ENCODE results near the gene WDR43.

The WDR43 gene

DNA sequence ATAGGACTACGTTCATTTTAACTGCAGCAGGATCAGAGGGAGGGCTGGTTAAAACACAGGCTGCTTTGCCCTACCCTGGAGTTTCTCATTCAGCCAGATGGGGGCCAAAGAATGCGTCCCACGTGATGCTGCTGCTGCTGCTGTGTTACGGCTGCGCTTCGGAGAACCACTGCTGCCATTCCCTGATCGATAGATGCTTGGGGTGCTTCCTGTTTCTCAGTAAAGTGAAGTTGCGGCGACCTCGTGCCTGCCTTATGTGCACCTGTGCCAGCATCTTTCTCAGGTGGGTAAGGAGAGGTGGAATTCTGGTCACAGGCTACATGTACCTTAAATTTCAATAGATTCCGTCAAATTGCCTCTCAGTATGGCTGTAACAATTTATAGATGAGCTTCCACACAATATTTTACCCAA lies 62.0 kb downstream of the WDR43 start:
- peak; percentile 70 for ATAC-seq
- TF ChIP-seq SNAI2 (CRISPR knock-in tag; IDR thresholded peaks at IDR 0.05) (no peak), ISL1 (CRISPR knock-in tag; IDR thresholded peaks at IDR 0.05) (no peak), OSR1 (CRISPR knock-in tag; IDR thresholded peaks at IDR 0.05) (no peak)
- TF ChIP-seq, protein P1, sequence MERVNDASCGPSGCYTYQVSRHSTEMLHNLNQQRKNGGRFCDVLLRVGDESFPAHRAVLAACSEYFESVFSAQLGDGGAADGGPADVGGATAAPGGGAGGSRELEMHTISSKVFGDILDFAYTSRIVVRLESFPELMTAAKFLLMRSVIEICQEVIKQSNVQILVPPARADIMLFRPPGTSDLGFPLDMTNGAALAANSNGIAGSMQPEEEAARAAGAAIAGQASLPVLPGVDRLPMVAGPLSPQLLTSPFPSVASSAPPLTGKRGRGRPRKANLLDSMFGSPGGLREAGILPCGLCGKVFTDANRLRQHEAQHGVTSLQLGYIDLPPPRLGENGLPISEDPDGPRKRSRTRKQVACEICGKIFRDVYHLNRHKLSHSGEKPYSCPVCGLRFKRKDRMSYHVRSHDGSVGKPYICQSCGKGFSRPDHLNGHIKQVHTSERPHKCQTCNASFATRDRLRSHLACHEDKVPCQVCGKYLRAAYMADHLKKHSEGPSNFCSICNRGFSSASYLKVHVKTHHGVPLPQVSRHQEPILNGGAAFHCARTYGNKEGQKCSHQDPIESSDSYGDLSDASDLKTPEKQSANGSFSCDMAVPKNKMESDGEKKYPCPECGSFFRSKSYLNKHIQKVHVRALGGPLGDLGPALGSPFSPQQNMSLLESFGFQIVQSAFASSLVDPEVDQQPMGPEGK (CRISPR knock-in tag; IDR thresholded peaks at IDR 0.05; ENCODE audit: borderline replicate concordance) = no peak

DNA sequence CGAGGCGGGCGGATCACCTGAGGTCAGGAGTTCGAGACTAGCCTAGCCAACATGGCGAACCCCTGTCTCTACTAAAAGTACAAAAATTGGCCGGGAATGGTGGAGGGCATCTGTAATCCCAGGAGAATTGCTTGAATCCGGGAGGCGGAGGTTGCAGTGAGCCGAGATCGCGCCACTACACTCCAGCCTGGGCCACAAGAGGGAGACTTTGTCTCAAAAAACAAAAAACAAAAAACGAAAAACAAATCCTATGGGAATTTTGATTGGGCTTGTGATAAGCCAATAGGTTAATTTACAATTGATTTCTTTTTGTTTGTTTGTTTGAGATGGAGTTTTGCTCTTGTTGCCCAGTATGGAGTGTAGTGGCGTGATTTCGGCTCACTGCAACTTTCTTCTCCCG lies 62.4 kb downstream of the WDR43 start:
- ATAC-seq = peak; percentile 38
- TF ChIP-seq RARB (CRISPR knock-in tag; IDR thresholded peaks at IDR 0.05) (no peak), ESRRG (CRISPR knock-in tag; IDR thresholded peaks at IDR 0.05) (no peak)

DNA sequence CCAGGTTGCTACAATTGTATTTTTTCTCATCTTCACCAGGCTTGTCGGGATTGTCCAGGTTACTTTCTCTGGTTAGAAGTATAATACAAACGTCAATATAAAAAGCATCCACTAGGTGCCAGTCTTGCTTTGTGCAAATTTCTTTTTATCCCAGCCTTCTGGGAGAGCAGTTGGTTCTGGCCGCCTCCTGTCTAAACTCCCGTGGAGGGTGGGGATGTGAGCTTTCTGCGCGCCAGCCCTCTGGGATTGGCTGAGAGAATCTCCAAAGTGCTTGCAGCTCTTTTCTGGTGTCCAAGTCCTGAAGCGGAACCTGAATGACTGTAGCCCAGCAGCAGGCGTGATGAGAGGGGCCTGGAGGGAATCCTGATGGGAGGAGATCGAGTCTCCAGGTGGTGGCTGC lies 64.2 kb downstream of the WDR43 start:
- ATAC-seq = peak; percentile 84
- TF ChIP-seq ISL1 (CRISPR knock-in tag; IDR thresholded peaks at IDR 0.05) = 0 out of 2 replicates have a peak, but pooled peaks have one; percentile 7
- TF ChIP-seq PPARA (CRISPR knock-in tag; IDR thresholded peaks at IDR 0.05; ENCODE audit: borderline replicate concordance) = no peak

DNA sequence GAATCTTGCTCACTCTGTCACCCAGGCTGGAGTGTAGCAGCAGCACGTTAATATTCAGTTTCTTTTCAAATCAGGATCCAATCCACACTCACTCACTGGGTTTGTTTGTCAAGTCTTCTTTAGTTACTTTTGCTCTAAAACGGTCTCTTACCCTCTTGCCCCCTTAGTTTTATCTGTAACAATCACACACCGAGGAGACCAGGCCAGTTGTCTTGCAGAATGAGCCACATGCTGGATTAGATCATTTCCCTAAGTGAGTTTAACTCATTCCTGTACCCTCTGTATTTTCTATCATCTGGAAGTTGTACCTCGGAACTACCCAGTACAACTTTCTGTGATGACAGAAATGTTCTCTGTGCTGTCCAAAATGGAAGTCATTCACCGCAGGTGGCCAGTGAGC lies 65.9 kb downstream of the WDR43 start:
- no peak for ATAC-seq
- TF ChIP-seq ZNF565 (CRISPR knock-in tag; conservative IDR thresholded peaks at IDR 0.05; ENCODE audit: low read depth) = no peak
- no peak for TF ChIP-seq ARNTL (CRISPR knock-in tag; IDR thresholded peaks at IDR 0.05; ENCODE audit: borderline replicate concordance, low read depth)
- TF ChIP-seq PPARA (CRISPR knock-in tag; IDR thresholded peaks at IDR 0.05; ENCODE audit: borderline replicate concordance) = no peak
- TF ChIP-seq ZC3H10 (CRISPR knock-in tag; IDR thresholded peaks at IDR 0.05) = no peak
- no peak for TF ChIP-seq ISL1 (CRISPR knock-in tag; IDR thresholded peaks at IDR 0.05)
- TF ChIP-seq, protein P2, sequence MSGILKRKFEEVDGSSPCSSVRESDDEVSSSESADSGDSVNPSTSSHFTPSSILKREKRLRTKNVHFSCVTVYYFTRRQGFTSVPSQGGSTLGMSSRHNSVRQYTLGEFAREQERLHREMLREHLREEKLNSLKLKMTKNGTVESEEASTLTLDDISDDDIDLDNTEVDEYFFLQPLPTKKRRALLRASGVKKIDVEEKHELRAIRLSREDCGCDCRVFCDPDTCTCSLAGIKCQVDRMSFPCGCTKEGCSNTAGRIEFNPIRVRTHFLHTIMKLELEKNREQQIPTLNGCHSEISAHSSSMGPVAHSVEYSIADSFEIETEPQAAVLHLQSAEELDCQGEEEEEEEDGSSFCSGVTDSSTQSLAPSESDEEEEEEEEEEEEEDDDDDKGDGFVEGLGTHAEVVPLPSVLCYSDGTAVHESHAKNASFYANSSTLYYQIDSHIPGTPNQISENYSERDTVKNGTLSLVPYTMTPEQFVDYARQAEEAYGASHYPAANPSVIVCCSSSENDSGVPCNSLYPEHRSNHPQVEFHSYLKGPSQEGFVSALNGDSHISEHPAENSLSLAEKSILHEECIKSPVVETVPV (CRISPR knock-in tag; IDR thresholded peaks at IDR 0.05) = no peak

DNA sequence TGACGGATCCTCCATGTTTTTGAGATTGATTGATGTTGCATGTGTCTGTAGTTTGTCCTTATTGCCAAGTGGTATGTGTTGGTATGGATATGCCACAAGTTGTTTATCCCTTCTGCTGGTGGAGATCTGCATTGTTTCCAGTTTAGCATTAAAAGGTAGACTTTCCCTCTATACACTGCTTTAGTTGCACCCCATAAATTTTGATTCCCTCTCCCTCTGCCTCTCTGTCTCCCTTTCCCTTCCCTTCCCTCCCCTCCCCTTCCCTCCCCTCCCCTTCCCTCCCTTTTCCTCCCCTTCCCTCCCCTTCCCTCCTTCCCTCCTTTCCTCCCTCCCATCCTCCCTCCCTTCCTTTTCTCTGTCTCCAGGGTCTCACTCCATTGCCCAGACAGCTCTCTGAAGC lies 68.0 kb downstream of the WDR43 start:
- no peak for ATAC-seq
- no peak for TF ChIP-seq RARB (CRISPR knock-in tag; IDR thresholded peaks at IDR 0.05)
- no peak for TF ChIP-seq ZNF8 (CRISPR knock-in tag; IDR thresholded peaks at IDR 0.05)
- TF ChIP-seq, protein P3, sequence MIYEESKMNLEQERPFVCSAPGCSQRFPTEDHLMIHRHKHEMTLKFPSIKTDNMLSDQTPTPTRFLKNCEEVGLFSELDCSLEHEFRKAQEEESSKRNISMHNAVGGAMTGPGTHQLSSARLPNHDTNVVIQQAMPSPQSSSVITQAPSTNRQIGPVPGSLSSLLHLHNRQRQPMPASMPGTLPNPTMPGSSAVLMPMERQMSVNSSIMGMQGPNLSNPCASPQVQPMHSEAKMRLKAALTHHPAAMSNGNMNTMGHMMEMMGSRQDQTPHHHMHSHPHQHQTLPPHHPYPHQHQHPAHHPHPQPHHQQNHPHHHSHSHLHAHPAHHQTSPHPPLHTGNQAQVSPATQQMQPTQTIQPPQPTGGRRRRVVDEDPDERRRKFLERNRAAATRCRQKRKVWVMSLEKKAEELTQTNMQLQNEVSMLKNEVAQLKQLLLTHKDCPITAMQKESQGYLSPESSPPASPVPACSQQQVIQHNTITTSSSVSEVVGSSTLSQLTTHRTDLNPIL (CRISPR knock-in tag; IDR thresholded peaks at IDR 0.05; ENCODE audit: low read depth) = no peak
- TF ChIP-seq ZFP3 (CRISPR knock-in tag; IDR thresholded peaks at IDR 0.05) = no peak
- TF ChIP-seq, protein P4, sequence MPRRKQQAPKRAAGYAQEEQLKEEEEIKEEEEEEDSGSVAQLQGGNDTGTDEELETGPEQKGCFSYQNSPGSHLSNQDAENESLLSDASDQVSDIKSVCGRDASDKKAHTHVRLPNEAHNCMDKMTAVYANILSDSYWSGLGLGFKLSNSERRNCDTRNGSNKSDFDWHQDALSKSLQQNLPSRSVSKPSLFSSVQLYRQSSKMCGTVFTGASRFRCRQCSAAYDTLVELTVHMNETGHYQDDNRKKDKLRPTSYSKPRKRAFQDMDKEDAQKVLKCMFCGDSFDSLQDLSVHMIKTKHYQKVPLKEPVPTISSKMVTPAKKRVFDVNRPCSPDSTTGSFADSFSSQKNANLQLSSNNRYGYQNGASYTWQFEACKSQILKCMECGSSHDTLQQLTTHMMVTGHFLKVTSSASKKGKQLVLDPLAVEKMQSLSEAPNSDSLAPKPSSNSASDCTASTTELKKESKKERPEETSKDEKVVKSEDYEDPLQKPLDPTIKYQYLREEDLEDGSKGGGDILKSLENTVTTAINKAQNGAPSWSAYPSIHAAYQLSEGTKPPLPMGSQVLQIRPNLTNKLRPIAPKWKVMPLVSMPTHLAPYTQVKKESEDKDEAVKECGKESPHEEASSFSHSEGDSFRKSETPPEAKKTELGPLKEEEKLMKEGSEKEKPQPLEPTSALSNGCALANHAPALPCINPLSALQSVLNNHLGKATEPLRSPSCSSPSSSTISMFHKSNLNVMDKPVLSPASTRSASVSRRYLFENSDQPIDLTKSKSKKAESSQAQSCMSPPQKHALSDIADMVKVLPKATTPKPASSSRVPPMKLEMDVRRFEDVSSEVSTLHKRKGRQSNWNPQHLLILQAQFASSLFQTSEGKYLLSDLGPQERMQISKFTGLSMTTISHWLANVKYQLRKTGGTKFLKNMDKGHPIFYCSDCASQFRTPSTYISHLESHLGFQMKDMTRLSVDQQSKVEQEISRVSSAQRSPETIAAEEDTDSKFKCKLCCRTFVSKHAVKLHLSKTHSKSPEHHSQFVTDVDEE (CRISPR knock-in tag; IDR thresholded peaks at IDR 0.05) = no peak
- TF ChIP-seq TCF4 (CRISPR knock-in tag; IDR thresholded peaks at IDR 0.05; ENCODE audit: borderline replicate concordance) = no peak
- TF ChIP-seq TOX (CRISPR knock-in tag; IDR thresholded peaks at IDR 0.05; ENCODE audit: borderline replicate concordance) = no peak
- TF ChIP-seq, protein P2 (CRISPR knock-in tag; IDR thresholded peaks at IDR 0.05) = no peak
- TF ChIP-seq, protein P1 (CRISPR knock-in tag; IDR thresholded peaks at IDR 0.05; ENCODE audit: borderline replicate concordance) = no peak
- no peak for TF ChIP-seq OSR1 (CRISPR knock-in tag; IDR thresholded peaks at IDR 0.05)
- TF ChIP-seq ZFP30 (CRISPR knock-in tag; IDR thresholded peaks at IDR 0.05) = no peak
- no peak for TF ChIP-seq ESRRG (CRISPR knock-in tag; IDR thresholded peaks at IDR 0.05)
- no peak for TF ChIP-seq ZC3H10 (CRISPR knock-in tag; IDR thresholded peaks at IDR 0.05)
- no peak for TF ChIP-seq PPARA (CRISPR knock-in tag; IDR thresholded peaks at IDR 0.05; ENCODE audit: borderline replicate concordance)

Data from SK-N-SH treated with all-trans-retinoic acid at 6 μM for 48 hours (cell line).